WTC11 (cell line): ENCODE measurements around the gene FAM228B.

Experiments used
- CBFB ChIP-seq: sonication (generic); formaldehyde crosslinking; IDR thresholded peaks from 2 replicates; pipeline ENCODE4 v1.8.1; 2022; ENCODE audit warnings: mild to moderate bottlenecking, low read depth, missing genetic modification reagents
- E2F1 ChIP-seq: sonication (generic); formaldehyde crosslinking; IDR thresholded peaks from 2 replicates; pipeline ENCODE4 v1.8.0; 2022; ENCODE audit warnings: mild to moderate bottlenecking, missing genetic modification reagents
- ETV6 ChIP-seq: sonication (generic); formaldehyde crosslinking; IDR thresholded peaks from 2 replicates; pipeline ENCODE4 v1.8.1; 2022; ENCODE audit warnings: mild to moderate bottlenecking, missing genetic modification reagents
- MAX ChIP-seq: sonication (generic); formaldehyde crosslinking; IDR thresholded peaks from 2 replicates; pipeline ENCODE4 v1.8.0; 2022; ENCODE audit warnings: mild to moderate bottlenecking, missing genetic modification reagents
- NR3C1 ChIP-seq: sonication (generic); formaldehyde crosslinking; conservative IDR thresholded peaks from 2 replicates; pipeline ENCODE4 v1.8.1; 2023; ENCODE audit warnings: low read depth, mild to moderate bottlenecking, missing genetic modification reagents
- SP1 ChIP-seq: sonication (generic); formaldehyde crosslinking; conservative IDR thresholded peaks from 2 replicates; pipeline ENCODE4 v1.8.1; 2022; ENCODE audit warnings: missing genetic modification reagents
- TF ChIP-seq, protein P1 (sequence below): fragments of 200-600 bp; IDR thresholded peaks from 2 replicates; pipeline ENCODE4 v1.8.0; 2022; ENCODE audit warnings: antibody characterized with exemption

GRCh38 chr2:24211408-24211807 is 88.1 kb downstream of the FAM228B start:
- TF ChIP-seq, protein P1, sequence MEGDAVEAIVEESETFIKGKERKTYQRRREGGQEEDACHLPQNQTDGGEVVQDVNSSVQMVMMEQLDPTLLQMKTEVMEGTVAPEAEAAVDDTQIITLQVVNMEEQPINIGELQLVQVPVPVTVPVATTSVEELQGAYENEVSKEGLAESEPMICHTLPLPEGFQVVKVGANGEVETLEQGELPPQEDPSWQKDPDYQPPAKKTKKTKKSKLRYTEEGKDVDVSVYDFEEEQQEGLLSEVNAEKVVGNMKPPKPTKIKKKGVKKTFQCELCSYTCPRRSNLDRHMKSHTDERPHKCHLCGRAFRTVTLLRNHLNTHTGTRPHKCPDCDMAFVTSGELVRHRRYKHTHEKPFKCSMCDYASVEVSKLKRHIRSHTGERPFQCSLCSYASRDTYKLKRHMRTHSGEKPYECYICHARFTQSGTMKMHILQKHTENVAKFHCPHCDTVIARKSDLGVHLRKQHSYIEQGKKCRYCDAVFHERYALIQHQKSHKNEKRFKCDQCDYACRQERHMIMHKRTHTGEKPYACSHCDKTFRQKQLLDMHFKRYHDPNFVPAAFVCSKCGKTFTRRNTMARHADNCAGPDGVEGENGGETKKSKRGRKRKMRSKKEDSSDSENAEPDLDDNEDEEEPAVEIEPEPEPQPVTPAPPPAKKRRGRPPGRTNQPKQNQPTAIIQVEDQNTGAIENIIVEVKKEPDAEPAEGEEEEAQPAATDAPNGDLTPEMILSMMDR = no peak
- no peak for TF ChIP-seq NR3C1 (CRISPR knock-in tag)
- no peak for TF ChIP-seq MAX
- TF ChIP-seq SP1 (CRISPR knock-in tag) = no peak
- no peak for TF ChIP-seq CBFB (CRISPR knock-in tag)
- TF ChIP-seq ETV6 = no peak
- no peak for TF ChIP-seq E2F1
